Measurements from ENCODE around the gene SMC1B.

SMC1B gene

DNA sequence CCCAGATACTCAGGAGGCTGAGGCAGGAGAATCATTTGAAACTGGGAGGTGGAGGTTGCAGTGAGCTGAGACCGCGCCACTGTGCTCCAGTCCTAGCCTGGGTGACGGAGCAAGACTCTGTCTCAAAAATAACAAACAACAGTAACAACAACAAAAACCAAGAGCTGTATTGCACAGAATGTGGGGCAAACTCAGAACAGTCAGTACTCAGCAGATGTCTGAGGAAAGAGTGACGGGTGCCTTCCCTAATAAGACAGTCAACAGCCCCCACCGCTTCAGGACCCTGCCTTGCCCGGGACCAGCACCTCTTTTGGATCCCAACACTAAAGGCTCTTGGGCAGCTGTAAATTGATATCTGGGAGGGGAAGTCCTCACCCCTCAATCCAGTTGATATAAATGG lies 40.4 kb upstream of the SMC1B start:
- peak overlapping the region; percentile 51 for H2AFZ ChIP-seq
- no peaks in the 10 kb centered on the region for H3K79me2 ChIP-seq
- no peak overlapping the region for H3K9ac ChIP-seq
- peak overlapping the region; percentile 93 for H3K27ac ChIP-seq
- peaks cover 31% of the 10 kb centered on the region for H3K4me1 ChIP-seq
- TF ChIP-seq, protein P1, sequence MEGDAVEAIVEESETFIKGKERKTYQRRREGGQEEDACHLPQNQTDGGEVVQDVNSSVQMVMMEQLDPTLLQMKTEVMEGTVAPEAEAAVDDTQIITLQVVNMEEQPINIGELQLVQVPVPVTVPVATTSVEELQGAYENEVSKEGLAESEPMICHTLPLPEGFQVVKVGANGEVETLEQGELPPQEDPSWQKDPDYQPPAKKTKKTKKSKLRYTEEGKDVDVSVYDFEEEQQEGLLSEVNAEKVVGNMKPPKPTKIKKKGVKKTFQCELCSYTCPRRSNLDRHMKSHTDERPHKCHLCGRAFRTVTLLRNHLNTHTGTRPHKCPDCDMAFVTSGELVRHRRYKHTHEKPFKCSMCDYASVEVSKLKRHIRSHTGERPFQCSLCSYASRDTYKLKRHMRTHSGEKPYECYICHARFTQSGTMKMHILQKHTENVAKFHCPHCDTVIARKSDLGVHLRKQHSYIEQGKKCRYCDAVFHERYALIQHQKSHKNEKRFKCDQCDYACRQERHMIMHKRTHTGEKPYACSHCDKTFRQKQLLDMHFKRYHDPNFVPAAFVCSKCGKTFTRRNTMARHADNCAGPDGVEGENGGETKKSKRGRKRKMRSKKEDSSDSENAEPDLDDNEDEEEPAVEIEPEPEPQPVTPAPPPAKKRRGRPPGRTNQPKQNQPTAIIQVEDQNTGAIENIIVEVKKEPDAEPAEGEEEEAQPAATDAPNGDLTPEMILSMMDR (IDR thresholded peaks at IDR 0.05): no peak
- H3K4me2 ChIP-seq (ENCODE audit: low read length): no peak overlapping the region
- no peak overlapping the region for H3K4me3 ChIP-seq (ENCODE audit: low read depth, low read length)
- no peaks in the 10 kb centered on the region for H3K9me3 ChIP-seq (ENCODE audit: control insufficient read depth, low read length)
- H3K36me3 ChIP-seq (ENCODE audit: control insufficient read depth, insufficient read depth, low read length): no peaks in the 10 kb centered on the region
- no peaks in the 10 kb centered on the region for H3K27me3 ChIP-seq (ENCODE audit: control insufficient read depth, insufficient read depth, low read length)

DNA sequence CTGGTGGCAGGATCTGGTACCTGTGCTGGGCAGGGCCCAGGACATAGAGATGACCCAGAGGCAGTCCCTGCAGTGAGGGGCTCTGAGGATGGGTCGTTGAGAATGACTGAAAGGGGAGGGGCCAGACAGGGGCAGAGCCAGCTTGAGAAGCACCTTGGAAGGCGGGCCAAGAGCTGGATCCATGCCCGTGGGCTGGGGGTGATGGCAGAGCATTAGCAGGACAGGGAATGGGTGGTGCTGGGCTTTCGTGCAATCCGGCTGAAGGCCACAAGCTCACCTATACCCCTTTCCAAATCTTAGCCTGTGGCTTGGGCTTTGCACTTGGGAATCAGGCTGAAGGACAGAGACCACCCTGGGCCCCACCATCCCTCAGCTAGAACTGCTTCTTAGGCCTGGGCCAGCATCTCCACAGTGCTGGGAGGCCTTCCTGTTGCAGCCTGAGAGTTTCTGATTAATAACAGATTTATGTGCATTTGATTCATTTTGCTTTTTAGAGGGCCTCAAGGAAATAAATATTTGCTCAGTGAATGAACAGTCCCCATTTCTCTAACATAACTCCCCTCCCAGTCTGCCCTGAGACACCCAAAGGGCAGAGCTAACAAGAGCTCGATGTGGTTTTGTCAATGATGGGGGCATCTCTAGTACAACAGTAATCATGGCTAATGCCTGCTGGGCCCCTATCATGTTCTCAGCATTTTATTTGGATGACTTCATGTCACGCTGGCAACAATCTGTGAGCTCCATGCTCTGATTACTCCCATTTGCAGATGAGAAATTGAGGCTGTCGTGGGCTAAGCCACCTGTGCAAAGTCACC lies 39.4 kb upstream of the SMC1B start:
- TF ChIP-seq, protein P1 (IDR thresholded peaks at IDR 0.05): no peak
- H3K9ac ChIP-seq: no peak overlapping the region
- H3K36me3 ChIP-seq (ENCODE audit: control insufficient read depth, insufficient read depth, low read length): no peaks in the 10 kb centered on the region
- no peaks in the 10 kb centered on the region for H3K9me3 ChIP-seq (ENCODE audit: control insufficient read depth, low read length)
- H3K4me3 ChIP-seq (ENCODE audit: low read depth, low read length): no peak overlapping the region
- H3K27ac ChIP-seq: peak overlapping the region; percentile 93
- peak overlapping the region; percentile 38 for H2AFZ ChIP-seq
- peaks cover 31% of the 10 kb centered on the region for H3K4me1 ChIP-seq
- no peaks in the 10 kb centered on the region for H3K27me3 ChIP-seq (ENCODE audit: control insufficient read depth, insufficient read depth, low read length)
- H3K79me2 ChIP-seq: no peaks in the 10 kb centered on the region
- H3K4me2 ChIP-seq (ENCODE audit: low read length): peak overlapping the region; percentile 72

GRCh38 chr22:45451972-45452371 lies 38.6 kb upstream of the SMC1B start:
- Histone ChIP-seq H3K27ac (peak overlapping the region; percentile 93), H3K36me3 (ENCODE audit: control insufficient read depth, insufficient read depth, low read length) (no peaks in the 10 kb centered on the region), H2AFZ (no peak overlapping the region)

DNA sequence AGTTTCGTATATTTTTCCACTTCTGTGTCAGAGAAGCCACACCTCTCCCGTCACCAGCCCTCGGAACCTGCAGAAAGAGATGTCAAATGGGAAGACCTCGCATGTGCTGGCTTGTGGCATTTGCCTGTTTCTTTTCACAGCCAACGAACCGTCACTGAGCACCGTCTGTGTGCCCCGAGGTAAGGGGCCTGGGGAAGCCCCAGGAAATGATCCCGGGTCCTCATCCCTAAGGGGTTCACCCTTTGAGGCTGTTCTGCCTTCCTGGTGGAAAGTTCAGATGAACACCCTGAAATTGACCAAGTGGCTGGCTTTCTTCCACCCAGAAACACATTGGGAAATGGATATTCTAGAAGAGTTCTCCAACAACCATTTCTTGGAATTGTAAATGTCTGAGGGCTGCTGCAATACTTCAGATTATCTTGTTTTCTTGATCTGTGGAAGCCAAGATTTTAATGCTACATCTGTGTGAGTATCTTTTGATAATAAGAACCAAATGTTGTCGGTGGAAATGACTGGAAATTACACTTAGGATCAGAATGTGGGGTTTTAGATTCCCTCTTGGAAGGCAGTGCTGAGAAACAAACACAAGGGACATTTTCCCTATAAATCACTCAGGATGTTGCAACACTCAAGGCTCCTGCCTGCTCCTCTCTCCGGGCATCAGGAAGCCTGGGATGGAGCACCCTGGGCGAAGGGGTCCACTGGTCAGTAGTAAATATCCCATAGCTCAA lies 37.7 kb upstream of the SMC1B start:
- no peaks in the 10 kb centered on the region for H3K9me3 ChIP-seq (ENCODE audit: control insufficient read depth, low read length)
- H3K4me2 ChIP-seq (ENCODE audit: low read length): peak overlapping the region; percentile 51
- H3K27ac ChIP-seq: peak overlapping the region; percentile 93
- H3K79me2 ChIP-seq: no peaks in the 10 kb centered on the region
- H2AFZ ChIP-seq: peak overlapping the region; percentile 20
- no peak overlapping the region for H3K4me3 ChIP-seq (ENCODE audit: low read depth, low read length)
- H3K27me3 ChIP-seq (ENCODE audit: control insufficient read depth, insufficient read depth, low read length): no peaks in the 10 kb centered on the region
- no peak overlapping the region for H3K9ac ChIP-seq
- no peaks in the 10 kb centered on the region for H3K36me3 ChIP-seq (ENCODE audit: control insufficient read depth, insufficient read depth, low read length)
- TF ChIP-seq, protein P1 (IDR thresholded peaks at IDR 0.05): no peak
- peaks cover 31% of the 10 kb centered on the region for H3K4me1 ChIP-seq

More at GRCh38 chr22:45451972-45452371, 38.6 kb upstream of the SMC1B start:
- TF ChIP-seq, protein P1 (IDR thresholded peaks at IDR 0.05): no peak
- H3K9ac ChIP-seq: no peak overlapping the region
- H3K9me3 ChIP-seq (ENCODE audit: control insufficient read depth, low read length): no peaks in the 10 kb centered on the region
- no peaks in the 10 kb centered on the region for H3K79me2 ChIP-seq
- H3K4me1 ChIP-seq: peaks cover 31% of the 10 kb centered on the region
- H3K27me3 ChIP-seq (ENCODE audit: control insufficient read depth, insufficient read depth, low read length): no peaks in the 10 kb centered on the region
- no peak overlapping the region for H3K4me2 ChIP-seq (ENCODE audit: low read length)
- H3K4me3 ChIP-seq (ENCODE audit: low read depth, low read length): no peak overlapping the region
